ENCODE data around the gene MLLT10. TPM values are rescaled to one million over a fixed set of nuclear protein-coding genes. Genes with fewer than 3 reads are reported as not detected.

The MLLT10 gene
- total and polyA plus RNA-seq, 10 of the 15 experiments (the other 5 are each of a cell fraction or from before 2014, with no cell fraction given): 8.7 to 61.1 (median 28.5) TPM

- TF ChIP-seq CREM (IDR thresholded peaks at IDR 0.05; ENCODE audit: low read depth): 0 out of 2 replicates have a peak, but pooled peaks have one; percentile 7
- TF ChIP-seq MLLT1 (IDR thresholded peaks at IDR 0.05): 0 out of 2 replicates have a peak, but pooled peaks have one; percentile 25
- TF ChIP-seq PAX8 (IDR thresholded peaks at IDR 0.05): 0 out of 2 replicates have a peak, but pooled peaks have one; percentile 22
- TF ChIP-seq MEF2B (IDR thresholded peaks at IDR 0.05; ENCODE audit: partially characterized antibody, poor library complexity, severe bottlenecking): peak; percentile 22
- peak; percentile 67; the same call in 1 of the 2 replicates for TF ChIP-seq NFIC (IDR thresholded peaks at IDR 0.05; ENCODE audit: low read depth, low read length)
- peak; percentile 79 for TF ChIP-seq JUNB (IDR thresholded peaks at IDR 0.05)
- 0 out of 2 replicates have a peak, but pooled peaks have one; percentile 2 for TF ChIP-seq RAD51 (IDR thresholded peaks at IDR 0.05)
- peak; percentile 25; the same call in 1 of the 2 replicates for TF ChIP-seq TARDBP (IDR thresholded peaks at IDR 0.05; ENCODE audit: borderline replicate concordance)
- peak; percentile 42; the same call in 1 of the 2 replicates for TF ChIP-seq FOXM1 (IDR thresholded peaks at IDR 0.05; ENCODE audit: low read depth, low read length)
- TF ChIP-seq IKZF2 (IDR thresholded peaks at IDR 0.05): peak; percentile 85 to 91
- peak; percentile 35 for TF ChIP-seq ATF2 (IDR thresholded peaks at IDR 0.05; ENCODE audit: low read length)
- peak; percentile 65; the same call in 1 of the 2 replicates for TF ChIP-seq IKZF1 (conservative IDR thresholded peaks at IDR 0.05)
- peak; percentile 77; the same call in 1 of the 2 replicates for TF ChIP-seq ASH2L (IDR thresholded peaks at IDR 0.05; ENCODE audit: borderline replicate concordance, low read depth)
- TF ChIP-seq BACH1 (IDR thresholded peaks at IDR 0.05; ENCODE audit: borderline replicate concordance): peak; percentile 22; the same call in 1 of the 2 replicates
- peak; percentile 80 for TF ChIP-seq RUNX3 (IDR thresholded peaks at IDR 0.05; ENCODE audit: low read length)
Observed at GRCh38 chr10:21581421-21581834, 47.4 kb downstream of the MLLT10 start (continued).

Measured in GM12878 (cell line).